OCI-LY7 (cell line): Measurements from ENCODE around the gene UBAP1L.

ENCODE experiments used
- CTCF ChIP-seq: fragments of 200-600 bp; sonication (generic); conservative IDR thresholded peaks from 2 replicates; pipeline ENCODE4 v1.5.1; 2014; ENCODE audit warnings: mild to moderate bottlenecking, antibody characterized with exemption, low read length, moderate library complexity, mixed read lengths
- EZH2phosphoT487 ChIP-seq: fragments of 200-600 bp; sonication (generic); IDR thresholded peaks from 2 replicates; pipeline ENCODE4 v1.6.1; 2018; ENCODE audit warnings: low read depth, borderline replicate concordance, mild to moderate bottlenecking, mixed run types, antibody characterized with exemption, low read length, moderate library complexity, mixed read lengths

- TF ChIP-seq CTCF (no peak), EZH2phosphoT487 (no peak)
Observed at GRCh38 chr15:65066001-65066634, 48.9 kb downstream of the UBAP1L start.
